Upper lobe of left lung (tissue), 6 donors: ENCODE results near the gene ELP6. TPM values are rescaled to one million over a fixed set of nuclear protein-coding genes. Genes with fewer than 3 reads are reported as not detected.

ENCODE experiments used
- ATAC-seq, 2 donors: fragments of 200-7000 bp; cut with Tn5 transposase; one replicate each; pipeline ENCODE4 v1.9.1; 2022; ENCODE audit warnings: mild to moderate bottlenecking in 2 of 2, moderate library complexity in 2 of 2; ENCODE audit not compliant: low FRiP score in 2 of 2
- DNase-seq, 2 donors: peaks; one replicate each; pipeline ENCODE4 v3.0.0-alpha.2; 2019 to 2020
- H3K27ac ChIP-seq, 4 donors: fragments of 200-600 bp; sonication (generic); one replicate each; pipeline ENCODE4 v1.5.1; 2016 to 2019
- H3K27me3 ChIP-seq, 4 donors: fragments of 200-600 bp; sonication (generic); one replicate each; pipeline ENCODE4 v1.5.1; 2017 to 2019
- H3K36me3 ChIP-seq, 4 donors: fragments of 200-600 bp; sonication (generic); one replicate each; pipeline ENCODE4 v1.5.1; 2016 to 2019
- H3K4me1 ChIP-seq, 4 donors: fragments of 200-600 bp; sonication (generic); one replicate each; pipeline ENCODE4 v1.5.1; 2018 to 2019
- H3K4me3 ChIP-seq, 4 donors: fragments of 200-600 bp; sonication (generic); one replicate each; pipeline ENCODE4 v1.5.1; 2017 to 2019; ENCODE audit warnings: mild to moderate bottlenecking in 2 of 4, moderate library complexity in 1 of 4
- H3K9me3 ChIP-seq, 4 donors: fragments of 200-600 bp; sonication (generic); one replicate each; pipeline ENCODE4 v1.5.1; 2018 to 2019
- EP300 ChIP-seq, 4 donors: sonication (generic); formaldehyde crosslinking; IDR thresholded peaks; one replicate each; pipeline ENCODE4 v1.5.1; 2017; ENCODE audit warnings: antibody characterized with exemption in 4 of 4, control low read depth in 2 of 4
- POLR2A ChIP-seq, 4 donors: fragments of 450-650 bp; IDR thresholded peaks; one replicate each; pipeline ENCODE4 v1.5.1; 2016 to 2017; ENCODE audit warnings: antibody characterized with exemption in 4 of 4, mild to moderate bottlenecking in 2 of 4
- POLR2AphosphoS5 ChIP-seq, 2 donors: sonication (generic); formaldehyde crosslinking; IDR thresholded peaks; one replicate each; pipeline ENCODE4 v1.5.1; 2017; ENCODE audit warnings: antibody characterized with exemption in 2 of 2
- WGBS, 2 donors: methylation state at CpG; one replicate each; pipeline ENCODE4 v1.1.5; 2017 to 2018; 5-methylcytosine and 5-hydroxymethylcytosine counted together
- total RNA-seq, 6 donors: library from RNA; depleted of rRNA in 4 of 6; stranded (reverse); fragments of >200 nt in 4 of 6; gene quantifications; one replicate each; pipeline versions ENCODE4 v1.1.0 to v1.2.1, GENCODE V29; 2016 to 2021
- TF ChIP-seq, protein P1 (sequence below), 6 experiments: fragments of 450-650 bp in 4 of 6; fragments of 200-600 bp in 2 of 6; sonication (generic) in 2 of 6; IDR thresholded peaks; one replicate each; pipeline ENCODE4 v1.5.1; 2016 to 2019; ENCODE audit warnings: antibody characterized with exemption in 6 of 6
- donor health status: DM: no; HTN: no; CAD: no; lungs with moderate emphysema.
- donor health status: DM: no; HTN: yes; CAD: no; lungs with severe emphysema.

Gene ELP6
- total RNA-seq = 10 to 100 TPM; 14.7 to 25.8 (median 22.6) TPM

DNA sequence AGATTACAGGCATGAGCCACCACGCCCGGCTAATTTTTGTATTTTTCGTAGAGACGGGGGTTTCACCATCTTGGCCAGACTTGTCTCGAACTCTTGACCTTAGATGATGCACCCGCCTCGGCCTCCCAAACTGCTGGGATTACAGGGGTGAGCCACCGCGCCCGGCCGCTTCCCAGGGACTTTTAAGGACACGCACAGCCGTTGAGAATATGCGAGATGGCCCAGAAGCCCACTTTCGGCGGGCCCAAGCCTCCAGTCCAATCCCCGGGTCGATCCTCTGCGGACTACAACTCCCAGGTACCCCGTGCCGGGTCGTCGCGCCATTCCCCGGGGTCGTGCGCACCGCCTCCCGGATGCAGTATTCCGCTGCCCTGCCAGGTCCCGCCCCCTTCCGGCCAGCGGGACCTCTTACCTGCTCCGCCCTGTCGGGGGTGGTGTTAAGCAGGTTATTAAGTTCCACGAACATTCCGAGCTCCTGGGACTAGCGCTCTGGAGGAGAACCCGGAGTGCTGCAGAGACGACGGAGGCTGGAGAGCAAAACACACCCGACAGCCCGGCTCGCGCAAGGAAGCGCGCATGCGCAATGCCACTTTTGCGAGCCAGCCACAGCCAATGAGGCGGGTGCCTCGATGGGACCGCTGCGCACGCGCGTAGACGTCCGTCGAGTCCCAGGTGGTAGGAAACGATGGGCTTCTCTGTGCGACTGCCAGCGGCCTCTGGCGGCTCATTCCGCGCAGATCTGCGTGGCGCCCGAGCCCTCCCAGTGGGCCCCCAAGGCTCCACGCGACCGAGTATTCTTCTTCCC, at the start of gene ELP6:
Gene ELP6 (minus strand): TSS at position 588 of the 805 bp plus-strand sequence. CDS start 122 bp downstream, at position 466.
- H3K27me3 ChIP-seq = no peaks in the 10 kb centered on the region
- ATAC-seq = peak; percentile 100
- peak within 1 kb of the TSS; percentile 86 to 96 (median 90) for H3K27ac ChIP-seq
- H3K4me3 ChIP-seq = peak within 1 kb of the TSS; percentile 63 to 75 (median 66)
- peak; percentile 96 to 98 for DNase-seq
- peaks cover 0 to 20% (median 8%) of the 10 kb centered on the region in 4 donors for H3K36me3 ChIP-seq
- TF ChIP-seq EP300 (IDR thresholded peaks at IDR 0.05) (peak in 1 of 4 donors; percentile 46), POLR2AphosphoS5 (IDR thresholded peaks at IDR 0.05) (peak; percentile 74 to 80), POLR2A (IDR thresholded peaks at IDR 0.05) (peak in 2 of 4 donors; percentile 46 to 84)
- TF ChIP-seq, protein P1, sequence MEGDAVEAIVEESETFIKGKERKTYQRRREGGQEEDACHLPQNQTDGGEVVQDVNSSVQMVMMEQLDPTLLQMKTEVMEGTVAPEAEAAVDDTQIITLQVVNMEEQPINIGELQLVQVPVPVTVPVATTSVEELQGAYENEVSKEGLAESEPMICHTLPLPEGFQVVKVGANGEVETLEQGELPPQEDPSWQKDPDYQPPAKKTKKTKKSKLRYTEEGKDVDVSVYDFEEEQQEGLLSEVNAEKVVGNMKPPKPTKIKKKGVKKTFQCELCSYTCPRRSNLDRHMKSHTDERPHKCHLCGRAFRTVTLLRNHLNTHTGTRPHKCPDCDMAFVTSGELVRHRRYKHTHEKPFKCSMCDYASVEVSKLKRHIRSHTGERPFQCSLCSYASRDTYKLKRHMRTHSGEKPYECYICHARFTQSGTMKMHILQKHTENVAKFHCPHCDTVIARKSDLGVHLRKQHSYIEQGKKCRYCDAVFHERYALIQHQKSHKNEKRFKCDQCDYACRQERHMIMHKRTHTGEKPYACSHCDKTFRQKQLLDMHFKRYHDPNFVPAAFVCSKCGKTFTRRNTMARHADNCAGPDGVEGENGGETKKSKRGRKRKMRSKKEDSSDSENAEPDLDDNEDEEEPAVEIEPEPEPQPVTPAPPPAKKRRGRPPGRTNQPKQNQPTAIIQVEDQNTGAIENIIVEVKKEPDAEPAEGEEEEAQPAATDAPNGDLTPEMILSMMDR (IDR thresholded peaks at IDR 0.05) = peak; percentile 30 to 81 (median 56)
- H3K9me3 ChIP-seq = no peaks in the 10 kb centered on the region
- 0 to 1% methylated on average over 16 to 29 of the region's 71 CpGs for WGBS, 2 donors
- H3K4me1 ChIP-seq = peaks cover 7 to 19% (median 11%) of the 10 kb centered on the region in 4 donors

GRCh38 chr3:47556351-47556750, 42.8 kb upstream of the ELP6 start:
- WGBS, 2 donors = 76 to 92% methylated on average over 2 of the region's 2 CpGs
- H3K9me3 ChIP-seq = no peaks in the 10 kb centered on the region
- H3K27me3 ChIP-seq = no peaks in the 10 kb centered on the region
- DNase-seq (no peak), ATAC-seq (no peak)
- no peak for TF ChIP-seq POLR2AphosphoS5 (IDR thresholded peaks at IDR 0.05)
- TF ChIP-seq EP300 (IDR thresholded peaks at IDR 0.05) = no peak
- TF ChIP-seq, protein P1 (IDR thresholded peaks at IDR 0.05) = no peak
- TF ChIP-seq POLR2A (IDR thresholded peaks at IDR 0.05) = no peak
- no peaks in the 10 kb centered on the region for H3K4me1 ChIP-seq
- no peaks in the 10 kb centered on the region for H3K36me3 ChIP-seq
- no peak overlapping the region for H3K4me3 ChIP-seq
- H3K27ac ChIP-seq = no peak overlapping the region

DNA sequence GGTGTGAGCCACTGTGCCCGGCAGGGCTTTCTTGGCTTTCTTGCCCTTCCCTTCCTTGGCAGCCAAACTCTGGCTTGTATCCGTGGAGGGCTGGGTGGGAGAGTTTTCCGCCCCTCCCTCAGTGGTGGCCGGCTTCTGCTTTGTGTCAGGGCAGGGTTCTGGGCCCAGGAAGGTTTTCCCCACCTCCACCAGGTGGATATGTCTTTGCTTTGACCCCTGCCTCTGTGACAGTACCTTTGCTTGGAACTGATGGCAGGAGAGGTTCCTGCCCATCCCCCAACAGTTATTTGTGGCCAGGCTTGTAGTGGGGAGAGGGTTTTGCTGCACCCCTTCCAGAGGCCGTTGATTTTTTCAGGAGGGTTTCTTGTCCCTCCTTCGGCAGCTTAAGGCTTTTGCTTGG, 40.8 kb upstream of the ELP6 start:
- no peak for ATAC-seq
- no peak overlapping the region for H3K27ac ChIP-seq
- no peak overlapping the region for H3K4me3 ChIP-seq

DNA sequence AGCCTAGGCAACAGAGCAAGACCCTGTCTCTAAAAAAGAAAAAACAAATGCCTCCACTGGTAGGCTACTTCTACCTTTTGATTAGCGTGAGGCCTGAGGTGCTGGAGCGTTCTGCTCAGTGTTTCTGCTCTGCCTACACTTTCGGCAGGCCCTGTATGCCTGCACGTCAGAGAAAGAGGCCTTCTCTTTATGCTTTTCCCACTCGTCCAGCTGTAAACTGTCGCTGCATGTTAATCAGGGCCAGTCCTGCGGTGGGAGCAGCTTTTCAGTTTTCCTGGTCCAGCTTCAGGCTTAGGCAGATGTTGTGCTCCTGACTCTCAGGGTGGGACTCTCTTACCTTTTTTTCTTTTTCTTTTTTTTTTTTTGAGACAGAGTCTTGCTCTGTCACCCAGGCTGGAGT, 39.9 kb upstream of the ELP6 start:
- Histone ChIP-seq H3K4me3 (no peak overlapping the region), H3K27ac (no peak overlapping the region), H3K27me3 (no peaks in the 10 kb centered on the region), H3K9me3 (no peaks in the 10 kb centered on the region), H3K36me3 (no peaks in the 10 kb centered on the region), H3K4me1 (no peaks in the 10 kb centered on the region)
- no peak for ATAC-seq
- no peak for DNase-seq
- TF ChIP-seq, protein P1 (IDR thresholded peaks at IDR 0.05) = no peak
- TF ChIP-seq EP300 (IDR thresholded peaks at IDR 0.05) = no peak
- TF ChIP-seq POLR2A (IDR thresholded peaks at IDR 0.05) = no peak
- no peak for TF ChIP-seq POLR2AphosphoS5 (IDR thresholded peaks at IDR 0.05)
- WGBS, 2 donors = 67 to 75% methylated on average over 7 of the region's 7 CpGs

More for the DNA sequence above, 40.8 kb upstream of the ELP6 start:
- no peaks in the 10 kb centered on the region for H3K4me1 ChIP-seq
- no peak for DNase-seq
- no peaks in the 10 kb centered on the region for H3K9me3 ChIP-seq
- 70 to 88% methylated on average over 4 to 6 of the region's 6 CpGs for WGBS, 2 donors
- H3K27me3 ChIP-seq = no peaks in the 10 kb centered on the region
- TF ChIP-seq EP300 (IDR thresholded peaks at IDR 0.05) = no peak
- no peak for TF ChIP-seq POLR2AphosphoS5 (IDR thresholded peaks at IDR 0.05)
- H3K36me3 ChIP-seq = no peaks in the 10 kb centered on the region

- H3K9me3 ChIP-seq = no peaks in the 10 kb centered on the region
- TF ChIP-seq EP300 (IDR thresholded peaks at IDR 0.05) (no peak), POLR2A (IDR thresholded peaks at IDR 0.05) (no peak), POLR2AphosphoS5 (IDR thresholded peaks at IDR 0.05) (no peak)
- TF ChIP-seq, protein P1 (IDR thresholded peaks at IDR 0.05) = no peak
- no peaks in the 10 kb centered on the region for H3K4me1 ChIP-seq
- no peaks in the 10 kb centered on the region for H3K27me3 ChIP-seq
- ATAC-seq (peak in 1 of 2 donors; percentile 64), DNase-seq (peak in 1 of 2 donors; percentile 68)
- WGBS, 2 donors = 77 to 81% methylated on average over 8 to 21 of the region's 21 CpGs
- no peaks in the 10 kb centered on the region for H3K36me3 ChIP-seq
- no peak overlapping the region for H3K4me3 ChIP-seq
- H3K27ac ChIP-seq = no peak overlapping the region
Measured at GRCh38 chr3:47542471-47543173, 29.1 kb upstream of the ELP6 start.
